ENCODE measurements around the gene MTNR1B. TPM values are rescaled to one million over a fixed set of nuclear protein-coding genes. Genes with fewer than 3 reads are reported as not detected.

Gene MTNR1B
- total and polyA plus RNA-seq, 10 of the 15 experiments (the other 5 are each of a cell fraction or from before 2014, with no cell fraction given), result not detected

GRCh38 chr11:93016595-93016994 lies 47.1 kb downstream of the MTNR1B start:
- 0% methylated on average over 1 of the region's 1 CpG for WGBS (ENCODE audit: insufficient coverage, insufficient replicate concordance, low lambda C conversion rate, missing lambda C conversion rate)
- BruUV-seq (replicated peaks), result no TSS peak

More at GRCh38 chr11:93016595-93016994, 47.1 kb downstream of the MTNR1B start:
- no peaks in the 10 kb centered on the region for H4K20me1 ChIP-seq (ENCODE audit: control insufficient read depth, insufficient read depth)
- ChIA-PET SMC1A (ENCODE audit: uncharacterized antibody, unreplicated experiment) (no interaction called here), CTCF (no interaction called here), POLR2A (no interaction called here), RAD21 (ENCODE audit: unreplicated experiment) (no interaction called here)
- intact Hi-C loops (cut with micrococcal nuclease; ENCODE audit: unreplicated experiment) (no loop called here), in situ Hi-C loops (cut with MboI) (no loop called here)
- H3K27me3 ChIP-seq (replicated peaks in 1 of 2; ENCODE audit: control insufficient read depth in 2 of 2, insufficient read depth in 2 of 2, low read length in 1 of 2), result no peaks in the 10 kb centered on the region; a peak in 1 of 4 replicates
- H3K4me2 ChIP-seq (ENCODE audit: control insufficient read depth, insufficient read depth), result no peak overlapping the region
- H3K4me3 ChIP-seq, result no peak overlapping the region
- no peaks in the 10 kb centered on the region for H3K9me3 ChIP-seq (replicated peaks; ENCODE audit: control insufficient read depth, insufficient read depth, low read length)
- ATAC-seq (no peak), FAIRE-seq (no peak), DNase-seq (ENCODE audit: low read depth, low spot score) (no peak)
- no peak overlapping the region for H3K9ac ChIP-seq (ENCODE audit: control insufficient read depth, insufficient read depth, low read length)
- H3K27ac ChIP-seq (ENCODE audit: control insufficient read depth, insufficient read depth), result no peak overlapping the region
- H3K4me1 ChIP-seq (ENCODE audit: control insufficient read depth, insufficient read depth, low read length), result no peaks in the 10 kb centered on the region
- TF ChIP-seq STAT1 (conservative IDR thresholded peaks at IDR 0.05), result no peak
- TF ChIP-seq GABPA (IDR thresholded peaks at IDR 0.05; ENCODE audit: low read depth), result no peak
- no peak for TF ChIP-seq TARDBP (IDR thresholded peaks at IDR 0.05; ENCODE audit: borderline replicate concordance)
- TF ChIP-seq ZNF384 (IDR thresholded peaks at IDR 0.05; ENCODE audit: borderline replicate concordance, low read depth, low read length), result no peak
- TF ChIP-seq NRF1 (conservative IDR thresholded peaks at IDR 0.05; ENCODE audit: low read depth, low read length), result no peak
- TF ChIP-seq TCF7 (IDR thresholded peaks at IDR 0.05; ENCODE audit: borderline replicate concordance), result no peak
- TF ChIP-seq PKNOX1 (IDR thresholded peaks at IDR 0.05), result no peak
- TF ChIP-seq ZSCAN29 (IDR thresholded peaks at IDR 0.05), result no peak
- no peak for TF ChIP-seq EP300 (IDR thresholded peaks at IDR 0.05; ENCODE audit: borderline replicate concordance in 1 of 2, control insufficient read depth in 1 of 2, low read depth in 2 of 2, low read length in 2 of 2)
- TF ChIP-seq, protein P1, sequence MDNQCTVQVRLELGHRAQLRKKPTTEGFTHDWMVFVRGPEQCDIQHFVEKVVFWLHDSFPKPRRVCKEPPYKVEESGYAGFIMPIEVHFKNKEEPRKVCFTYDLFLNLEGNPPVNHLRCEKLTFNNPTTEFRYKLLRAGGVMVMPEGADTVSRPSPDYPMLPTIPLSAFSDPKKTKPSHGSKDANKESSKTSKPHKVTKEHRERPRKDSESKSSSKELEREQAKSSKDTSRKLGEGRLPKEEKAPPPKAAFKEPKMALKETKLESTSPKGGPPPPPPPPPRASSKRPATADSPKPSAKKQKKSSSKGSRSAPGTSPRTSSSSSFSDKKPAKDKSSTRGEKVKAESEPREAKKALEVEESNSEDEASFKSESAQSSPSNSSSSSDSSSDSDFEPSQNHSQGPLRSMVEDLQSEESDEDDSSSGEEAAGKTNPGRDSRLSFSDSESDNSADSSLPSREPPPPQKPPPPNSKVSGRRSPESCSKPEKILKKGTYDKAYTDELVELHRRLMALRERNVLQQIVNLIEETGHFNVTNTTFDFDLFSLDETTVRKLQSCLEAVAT (IDR thresholded peaks at IDR 0.05), result no peak
- TF ChIP-seq JUNB (IDR thresholded peaks at IDR 0.05), result no peak
- TF ChIP-seq NFIC (IDR thresholded peaks at IDR 0.05; ENCODE audit: low read depth, low read length), result no peak
- H3K36me3 ChIP-seq (ENCODE audit: control insufficient read depth in 2 of 2, insufficient read depth in 2 of 2, low read length in 1 of 2), result no peaks in the 10 kb centered on the region
- H2AFZ ChIP-seq (ENCODE audit: control insufficient read depth, low read depth, low read length), result no peak overlapping the region
- no peaks in the 10 kb centered on the region for H3K79me2 ChIP-seq (ENCODE audit: control insufficient read depth, insufficient read depth, low read length)
